HG02970 (cell line): ENCODE data around the gene NAA10.
A peak's percentile ranks its signal among the peaks of the same experiment; 100 is the strongest.

Experiments used
- ATAC-seq: cut with Tn5 transposase; IDR thresholded peaks from one replicate; pipeline ENCODE4 v1.9.1; 2021; ENCODE audit warnings: mild to moderate bottlenecking, moderate library complexity, moderate number of reproducible peaks; ENCODE audit not compliant: unreplicated experiment, low FRiP score

Gene NAA10

DNA sequence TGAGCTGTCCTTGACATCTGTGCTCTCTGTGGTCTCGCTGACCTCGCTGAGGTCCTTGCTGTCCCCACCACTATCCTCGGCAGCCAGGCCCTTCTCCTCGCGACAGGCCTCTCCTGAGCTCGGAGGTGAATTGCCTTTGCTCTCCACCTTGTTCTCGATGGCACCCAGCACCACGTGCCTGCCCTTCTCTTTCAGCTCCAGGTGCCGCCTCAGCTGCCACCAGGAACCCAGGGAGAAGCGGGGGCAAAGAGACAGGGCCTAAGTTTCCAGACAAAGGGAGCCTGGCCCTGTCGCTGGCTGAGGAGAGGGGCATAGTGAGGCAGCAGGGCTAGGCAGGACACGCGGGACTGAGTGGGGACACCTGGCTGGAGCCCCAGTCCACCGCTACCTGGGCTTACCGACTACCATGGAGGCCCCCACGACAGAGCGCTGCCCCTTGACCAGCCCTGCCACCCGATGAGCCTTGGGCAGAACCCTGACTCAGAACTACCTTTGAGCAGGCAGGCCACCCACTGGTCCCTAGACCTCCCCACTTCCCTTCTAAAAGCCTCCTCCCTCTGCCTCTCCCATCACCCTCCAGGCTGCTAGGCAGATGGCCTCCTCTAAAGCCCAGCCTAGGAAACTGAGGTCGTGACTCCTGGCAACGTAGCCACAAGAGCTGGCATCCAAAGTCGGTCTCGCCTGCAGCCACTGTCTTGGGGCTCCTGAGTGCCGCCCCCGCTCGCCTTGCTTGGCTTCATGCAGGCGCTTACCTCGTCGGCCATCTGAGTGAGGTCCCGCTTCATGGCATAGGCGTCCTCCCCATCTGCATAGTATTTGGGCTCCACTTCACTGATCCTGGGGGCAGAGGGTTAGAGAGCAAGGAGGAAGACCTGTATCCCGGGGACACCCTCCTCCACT is 4.6 kb downstream of the NAA10 start:
- ATAC-seq, result no peak

DNA sequence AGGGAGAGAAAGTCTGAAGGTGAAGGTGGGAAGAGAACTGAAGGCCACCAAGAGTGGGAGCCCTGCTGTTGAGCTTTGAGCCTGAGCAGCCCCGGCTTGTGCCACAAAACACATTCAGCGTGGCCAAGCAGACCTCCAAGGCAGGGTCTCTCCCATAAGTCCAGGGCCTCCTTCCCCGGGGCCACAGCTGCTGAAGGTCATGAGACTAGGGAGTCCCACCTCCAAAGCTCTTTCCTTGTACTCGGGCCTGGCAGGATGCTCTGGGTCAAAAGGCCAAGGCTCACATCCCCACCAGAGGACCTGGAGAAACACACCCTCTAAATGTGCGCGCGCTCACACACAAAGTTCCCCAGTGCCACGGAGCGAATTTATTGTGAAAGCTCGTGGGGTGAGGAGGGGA is 5.3 kb downstream of the NAA10 start:
- ATAC-seq, result no peak

DNA sequence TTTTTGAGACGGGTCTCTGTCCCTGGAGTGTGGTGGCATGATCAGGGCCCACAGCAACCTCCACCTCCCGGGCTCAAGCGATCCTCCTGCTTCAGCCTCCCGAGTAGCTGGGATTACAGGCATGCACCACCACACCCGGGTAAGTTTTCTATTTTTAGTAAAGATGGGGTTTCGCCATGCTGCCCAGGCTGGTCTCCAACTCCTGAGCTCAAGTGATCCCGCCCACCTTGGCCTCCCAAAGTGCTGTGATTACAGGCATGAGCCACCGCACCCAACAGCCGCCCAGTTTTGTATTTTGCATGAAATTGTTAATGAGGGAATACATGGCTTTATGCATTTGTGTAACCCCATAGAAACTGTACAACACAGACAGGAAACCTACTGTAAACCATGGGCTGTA is 6.0 kb downstream of the NAA10 start:
- no peak for ATAC-seq

DNA sequence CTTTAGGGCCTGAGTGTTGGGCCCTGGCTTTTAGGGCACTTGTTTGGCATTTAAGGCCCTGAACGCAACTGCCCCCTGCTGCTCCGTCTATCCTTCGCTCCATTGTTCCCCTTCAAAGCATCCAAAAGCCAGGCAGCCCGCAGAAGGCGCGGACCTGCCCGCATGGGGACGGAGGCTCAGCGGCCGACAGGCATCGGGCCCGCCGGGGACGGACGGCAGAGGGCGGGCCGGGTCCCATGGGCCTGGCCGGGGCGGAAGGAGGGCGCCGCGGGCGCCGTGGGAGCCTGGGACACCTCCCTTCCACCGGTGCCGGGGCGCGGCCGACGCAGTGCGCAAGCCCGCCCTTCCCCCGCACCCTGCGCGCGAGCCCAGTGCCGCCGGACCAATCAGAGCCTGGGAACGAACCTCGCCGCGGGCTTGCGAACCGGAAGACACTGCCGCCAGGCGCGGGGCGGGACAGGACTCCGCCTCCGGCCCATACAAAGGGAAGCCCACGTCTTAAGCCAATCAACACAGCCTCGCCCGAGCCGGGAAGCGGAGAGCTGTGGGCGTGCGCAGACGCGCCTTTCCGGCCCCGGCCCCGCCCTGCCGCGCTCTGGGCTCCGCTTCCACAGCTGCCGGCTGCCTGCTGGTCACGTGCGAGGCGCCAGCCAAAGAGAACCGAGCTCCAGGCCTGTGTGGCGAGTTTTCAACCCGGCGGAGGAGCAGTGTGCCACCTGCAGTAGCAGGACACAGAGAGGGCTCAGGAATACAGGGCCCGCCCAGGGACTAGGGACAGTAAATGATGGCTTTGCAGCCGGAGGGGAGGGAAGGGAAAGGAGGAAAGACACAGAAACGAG is 6.7 kb downstream of the NAA10 start:
- ATAC-seq, result peak; percentile 78

DNA sequence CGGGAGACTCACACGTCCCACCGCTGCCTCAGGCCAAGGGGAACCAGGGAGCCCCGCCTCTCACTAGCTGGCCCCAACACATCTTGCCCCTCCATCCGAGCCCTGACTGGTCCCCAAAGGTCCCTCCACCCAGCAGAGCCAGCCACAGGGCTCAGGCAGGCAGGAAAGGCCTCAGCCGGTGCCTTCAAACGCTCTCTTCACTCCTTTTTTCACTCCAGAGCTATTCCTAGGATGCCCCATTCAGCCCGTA is 7.2 kb downstream of the NAA10 start:
- ATAC-seq, result no peak

DNA sequence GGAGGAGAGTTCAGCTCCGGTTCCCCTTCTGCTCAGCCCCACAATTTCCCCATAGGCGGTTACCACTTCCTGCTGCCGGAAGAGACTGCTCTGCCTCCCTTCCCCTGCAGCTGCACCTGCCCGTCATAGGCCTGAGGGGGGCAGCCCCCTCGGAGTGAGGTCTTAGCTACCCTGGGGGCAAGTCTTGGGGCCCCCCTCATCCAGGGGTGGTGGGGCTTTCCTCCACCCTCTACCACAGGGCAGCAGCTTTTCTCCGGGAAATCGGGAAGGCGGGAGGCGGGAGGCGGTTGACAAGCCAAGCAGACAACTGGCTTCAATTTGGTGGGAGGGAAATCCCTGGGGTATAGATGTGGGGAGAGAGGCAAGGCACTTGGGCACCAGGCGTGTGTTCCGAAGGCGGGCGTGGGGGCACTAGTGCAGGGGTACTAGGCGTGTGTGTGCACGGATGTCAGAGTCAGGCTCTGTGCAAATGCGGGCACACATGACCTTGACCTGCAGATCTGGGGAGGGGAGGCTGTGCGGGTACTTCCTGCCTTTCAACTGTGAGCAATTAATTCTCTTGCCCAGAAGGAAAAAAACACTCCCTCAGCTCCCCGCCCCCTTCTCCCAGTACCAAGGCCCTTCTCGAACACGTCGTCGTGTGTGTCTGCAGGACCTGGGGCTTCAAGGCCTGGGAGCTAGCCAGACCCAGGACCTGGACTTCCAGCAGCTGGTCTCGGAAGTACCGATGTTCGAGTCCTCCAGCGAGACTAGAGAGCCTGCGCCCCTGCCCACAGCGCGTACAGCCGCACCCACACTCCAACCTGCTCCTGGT is 7.8 kb downstream of the NAA10 start:
- ATAC-seq, result no peak

DNA sequence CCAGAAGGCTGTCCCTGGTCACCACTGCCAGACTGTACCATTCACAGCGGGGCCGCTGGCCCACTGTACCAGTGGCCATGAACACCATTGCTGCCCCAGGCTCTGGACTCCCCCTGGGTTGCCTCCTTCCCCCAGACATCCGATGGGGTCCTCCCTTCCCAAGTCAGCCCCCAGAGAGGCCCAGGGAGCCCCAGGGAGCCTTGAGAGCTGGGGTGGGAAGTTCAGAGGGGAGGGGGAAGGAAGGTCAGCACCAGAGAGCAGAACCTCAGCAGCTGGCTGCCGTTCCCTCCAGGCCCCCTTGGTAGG is 8.3 kb downstream of the NAA10 start:
- no peak for ATAC-seq

DNA sequence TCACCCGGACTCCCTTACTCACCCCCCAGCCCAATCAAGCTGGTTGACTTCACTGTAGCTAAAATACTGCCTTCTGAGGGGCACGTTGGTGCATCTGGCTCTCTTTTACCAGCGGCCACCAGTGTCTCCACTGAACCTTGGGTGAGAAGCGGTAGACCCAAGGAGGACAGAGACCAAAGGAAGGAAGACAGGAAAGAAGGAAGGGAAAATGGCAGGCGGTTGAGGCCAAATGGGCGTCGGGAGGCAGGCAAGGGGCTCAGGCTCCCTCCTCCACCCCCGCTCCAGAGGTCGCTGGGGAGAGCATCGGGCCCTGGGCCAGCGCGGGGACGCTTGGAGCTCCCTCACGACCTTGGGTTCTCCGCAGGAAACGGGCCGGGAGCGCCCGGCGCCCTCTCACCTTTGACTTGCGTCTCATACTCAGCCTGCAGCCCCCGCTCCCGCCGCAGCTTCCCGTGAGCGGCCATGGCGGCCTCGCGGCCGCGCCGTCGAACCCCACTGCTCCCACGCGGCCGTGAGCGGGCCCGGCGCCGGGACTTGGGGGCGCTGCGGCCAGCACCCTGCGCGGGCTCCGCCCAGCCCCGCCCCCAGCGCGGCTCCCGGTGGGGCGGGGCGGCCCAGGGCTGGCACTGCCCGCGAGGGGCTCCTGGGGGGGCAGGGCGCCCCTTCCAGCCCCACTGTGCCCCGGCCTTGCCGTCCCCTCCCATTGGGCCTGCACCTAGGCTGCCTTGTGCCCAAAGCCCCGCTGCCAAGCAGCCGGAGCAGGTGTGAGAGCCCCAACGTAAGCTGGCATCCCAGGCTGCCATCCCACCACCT is 8.9 kb downstream of the NAA10 start, which contains the start of gene ARHGAP4:
TSS of gene ARHGAP4 (minus strand) at position 526 of the 813 bp plus-strand sequence. CDS start at position 464, 62 bp downstream.
- no peak for ATAC-seq

DNA sequence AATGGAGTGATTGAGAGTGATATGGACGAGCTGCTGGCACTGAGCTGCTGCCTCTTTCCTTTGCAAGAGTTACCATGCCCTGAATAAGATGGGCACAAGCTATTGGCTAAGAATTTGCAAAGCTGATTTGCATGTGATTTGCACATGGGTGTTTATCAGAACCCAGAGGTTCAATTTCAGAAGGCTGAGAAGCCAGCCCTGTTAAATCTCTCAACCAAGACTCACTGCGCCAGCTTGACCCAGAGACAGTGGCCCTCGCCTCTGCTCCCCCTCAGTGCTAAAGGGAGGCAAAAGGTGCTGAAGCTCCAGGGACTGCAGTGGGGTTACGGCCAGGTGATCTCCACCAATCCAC is 9.5 kb downstream of the NAA10 start:
- no peak for ATAC-seq

DNA sequence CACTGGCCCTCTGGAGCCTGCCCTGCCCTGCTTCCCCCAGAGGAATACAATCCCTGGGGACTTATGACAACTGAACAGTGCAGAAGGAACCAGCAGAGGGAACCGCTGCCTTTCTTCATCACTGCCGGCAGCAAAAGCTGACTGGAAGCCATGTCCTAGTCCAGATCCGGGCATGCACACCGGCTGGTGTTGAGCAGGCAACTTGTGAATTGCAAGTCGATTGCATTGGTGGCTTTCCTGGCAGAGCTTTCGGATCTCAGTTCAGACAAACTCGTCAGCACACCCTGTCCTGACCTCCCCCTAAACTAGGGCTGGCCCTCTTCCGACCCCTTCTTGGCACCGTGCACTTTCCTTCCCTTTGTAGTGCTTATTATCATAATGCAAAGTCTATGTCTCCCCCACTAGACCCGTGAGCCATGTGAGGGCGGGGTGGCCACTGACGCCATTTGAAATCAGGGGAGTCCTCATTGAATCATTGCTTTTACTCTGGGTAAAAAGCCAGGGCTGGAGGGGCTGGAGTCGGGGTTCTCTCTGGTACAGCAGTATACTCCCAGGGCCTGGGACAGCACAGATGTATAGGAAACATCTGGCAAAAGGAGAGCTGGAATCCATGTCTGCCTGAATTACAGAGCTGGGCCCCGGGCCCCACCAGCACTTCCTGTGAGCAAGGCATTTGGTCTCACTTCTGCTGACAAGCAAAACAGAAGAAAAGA is 10.5 kb downstream of the NAA10 start:
- no peak for ATAC-seq

DNA sequence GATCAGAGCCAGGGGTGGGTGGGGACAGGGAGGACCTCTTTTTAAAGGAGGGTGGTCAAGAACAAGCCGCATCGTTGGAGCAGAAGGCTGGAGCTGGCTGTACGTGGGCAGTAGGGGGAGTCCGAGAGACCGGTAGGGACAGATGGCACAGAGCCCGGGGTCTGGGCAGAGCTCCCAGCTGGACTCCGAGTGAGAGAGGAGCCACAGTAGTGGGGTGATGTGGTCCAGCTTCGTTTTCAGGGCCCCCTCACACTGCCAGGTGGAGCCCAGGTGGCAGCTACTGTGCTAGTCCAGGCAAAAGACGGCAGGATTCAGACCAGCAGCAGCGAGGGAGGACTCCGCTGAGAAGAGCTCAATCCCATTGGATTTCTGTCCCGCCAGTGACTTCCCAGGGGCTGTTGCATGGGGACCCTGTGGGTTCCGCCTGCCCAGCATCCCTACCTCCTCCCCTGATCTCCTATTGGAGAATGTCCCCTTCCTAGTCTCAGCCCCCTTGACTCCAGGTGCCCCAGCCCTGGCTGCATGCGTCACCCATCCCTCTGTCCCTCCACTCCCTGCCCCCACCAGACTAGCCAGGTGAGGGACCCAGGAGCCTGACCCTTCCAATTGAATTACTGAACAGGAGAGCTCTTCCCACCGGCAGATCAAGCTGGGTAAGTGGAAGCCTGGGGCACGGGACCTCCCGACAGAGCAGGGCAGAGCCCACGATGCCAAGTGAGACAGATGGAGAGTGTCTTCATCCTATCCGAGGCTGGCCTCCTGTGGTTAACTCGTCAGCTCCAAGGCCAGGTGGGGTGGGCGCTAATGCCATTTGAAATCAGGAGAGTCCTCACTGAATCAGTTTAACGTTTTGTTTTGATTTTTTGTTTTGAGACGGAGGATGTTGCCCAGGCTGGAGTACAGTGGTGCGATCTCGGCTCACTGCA is 11.6 kb downstream of the NAA10 start:
- no peak for ATAC-seq

DNA sequence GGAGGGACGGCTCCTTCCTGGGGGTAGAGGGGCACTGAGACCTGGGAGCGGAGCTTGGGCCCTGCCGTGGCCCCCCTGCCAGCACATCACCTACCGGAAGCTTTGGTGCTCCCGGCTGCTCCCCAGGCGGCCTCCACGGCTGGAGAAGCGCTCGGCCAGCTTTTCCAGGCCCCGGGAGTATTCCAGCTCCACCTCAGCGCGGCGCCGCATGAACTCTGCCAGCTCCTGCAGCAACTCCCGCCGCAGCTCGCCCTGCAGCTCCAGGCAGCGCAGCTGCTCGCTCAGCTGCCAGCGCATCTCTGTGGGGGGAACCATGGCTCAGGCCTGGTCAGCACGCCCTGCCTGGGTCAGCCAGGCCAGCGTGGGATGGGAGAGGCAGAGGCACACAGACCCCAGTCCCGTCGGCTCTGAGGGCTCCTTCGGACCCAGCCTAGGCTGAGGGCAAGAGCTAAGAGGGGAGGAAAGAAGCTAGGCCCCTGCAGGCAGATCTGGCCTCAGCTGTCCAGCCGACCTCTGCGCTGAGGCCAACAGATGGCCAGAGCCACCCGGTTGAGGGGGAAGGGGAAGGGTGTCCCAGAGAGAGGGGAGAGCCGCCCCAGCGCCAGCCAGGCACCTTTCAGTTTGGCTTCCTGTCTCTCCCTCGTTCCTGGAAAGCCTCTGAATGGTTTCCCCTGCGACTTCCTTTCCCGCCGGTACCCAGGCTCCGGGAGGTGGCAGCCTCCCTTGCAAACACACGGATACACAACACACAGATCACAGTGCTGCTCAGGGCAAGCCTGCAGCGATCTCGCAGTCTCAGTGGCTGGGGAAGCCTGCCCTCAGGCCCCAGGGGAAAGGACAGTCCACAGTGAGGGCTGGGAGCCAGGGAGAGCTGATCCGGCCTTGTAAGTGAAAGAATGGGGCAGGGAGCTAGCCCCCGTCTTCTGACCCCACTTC is 13.1 kb downstream of the NAA10 start:
- ATAC-seq, result no peak

DNA sequence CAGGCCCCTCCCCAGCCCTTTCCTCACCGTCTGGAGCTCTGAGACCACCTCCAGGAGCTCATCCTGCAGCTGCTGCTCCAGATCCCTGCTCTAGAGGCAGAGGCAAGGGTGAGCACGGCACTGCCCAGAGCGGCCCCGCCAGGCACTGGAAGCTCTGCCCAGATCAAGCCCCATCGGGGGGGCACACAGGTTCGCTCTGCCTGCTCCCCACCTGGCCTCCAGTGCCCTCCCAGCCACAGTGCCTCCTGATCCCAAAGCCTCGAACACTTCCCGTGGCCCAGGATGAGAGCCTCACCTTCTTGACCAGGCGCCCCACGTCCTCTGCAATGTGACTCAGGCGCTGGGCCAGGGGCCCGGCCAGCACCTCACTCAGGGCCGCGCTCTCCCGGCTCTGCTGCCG is 13.8 kb downstream of the NAA10 start:
- no peak for ATAC-seq

DNA sequence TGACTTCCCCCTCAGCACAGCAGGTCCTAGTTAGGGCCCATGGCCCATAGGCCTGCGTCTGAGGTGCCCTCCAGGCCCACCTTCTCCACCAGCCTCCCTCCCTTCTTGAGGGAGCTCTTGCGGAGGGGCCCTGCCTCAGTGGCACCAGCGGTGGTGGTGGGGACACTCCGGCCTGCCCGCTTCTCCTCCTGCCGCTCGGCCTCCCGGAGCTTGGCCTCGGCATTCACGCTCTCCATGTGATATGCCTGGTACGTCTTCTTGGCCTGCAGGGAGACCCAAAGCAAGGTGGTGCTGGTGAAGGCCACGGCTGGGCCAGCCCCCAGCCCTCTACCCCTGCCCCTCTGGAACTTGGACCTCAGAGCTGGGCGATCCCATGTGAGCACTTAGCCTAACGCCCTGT is 14.3 kb downstream of the NAA10 start:
- no peak for ATAC-seq

DNA sequence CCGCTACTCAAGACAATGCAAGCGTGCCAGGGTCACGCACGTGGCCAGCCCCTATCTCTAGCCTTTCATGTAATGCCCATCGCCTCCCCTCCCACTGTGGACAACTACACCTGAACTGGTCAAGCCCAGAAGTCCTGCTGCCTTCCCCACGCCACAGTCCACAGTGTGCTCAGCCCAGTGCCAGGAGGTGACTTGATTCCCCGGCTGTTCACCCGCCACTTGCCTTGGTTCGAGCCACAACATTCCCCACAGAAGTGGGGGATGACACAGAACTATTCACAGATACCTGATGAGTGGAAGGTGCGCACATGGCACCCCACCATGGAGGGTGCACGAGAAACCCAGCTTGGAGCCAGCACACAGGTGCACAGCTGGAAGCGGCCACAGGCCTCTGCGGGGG is 15.6 kb downstream of the NAA10 start:
- ATAC-seq, result no peak

DNA sequence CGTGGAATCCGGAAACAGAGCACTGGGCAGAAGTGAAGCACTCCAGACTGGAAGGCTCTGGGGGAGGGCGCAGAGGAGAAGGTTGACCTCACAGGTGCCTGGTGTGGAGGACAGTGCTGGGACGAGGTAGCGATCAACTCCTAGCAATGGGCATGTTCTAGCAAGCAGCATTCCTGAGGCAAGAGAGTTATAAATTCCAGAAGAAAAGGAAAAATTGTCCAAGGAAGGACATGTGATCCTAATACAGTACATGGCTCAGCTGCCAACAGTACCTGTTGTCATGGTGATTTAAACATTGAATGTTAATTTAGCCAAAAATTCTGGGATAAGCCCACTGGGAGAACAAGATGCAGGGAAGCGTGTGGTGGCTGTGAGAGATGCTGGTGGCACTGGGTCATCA is 17.0 kb downstream of the NAA10 start:
- ATAC-seq, result no peak

DNA sequence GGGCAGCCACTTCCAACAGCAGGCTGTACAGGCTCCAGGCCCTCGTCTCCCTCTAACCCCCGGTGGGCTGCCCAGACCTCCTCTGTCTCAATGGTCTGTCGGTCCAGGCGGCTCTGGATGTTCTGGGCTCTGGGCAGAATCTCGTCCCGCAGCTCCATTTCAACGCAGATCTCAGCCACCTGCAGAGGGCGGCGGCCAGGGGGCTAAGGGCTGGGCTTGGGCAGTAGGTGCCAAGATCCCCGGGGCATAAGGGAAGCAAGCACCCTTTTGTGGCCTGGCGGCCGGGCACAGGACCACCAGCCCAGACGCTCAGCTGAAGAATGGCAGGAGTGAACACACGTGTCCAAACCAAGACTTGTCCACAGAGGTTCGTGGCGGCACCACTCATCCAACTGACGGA is 21.1 kb downstream of the NAA10 start:
- no peak for ATAC-seq

DNA sequence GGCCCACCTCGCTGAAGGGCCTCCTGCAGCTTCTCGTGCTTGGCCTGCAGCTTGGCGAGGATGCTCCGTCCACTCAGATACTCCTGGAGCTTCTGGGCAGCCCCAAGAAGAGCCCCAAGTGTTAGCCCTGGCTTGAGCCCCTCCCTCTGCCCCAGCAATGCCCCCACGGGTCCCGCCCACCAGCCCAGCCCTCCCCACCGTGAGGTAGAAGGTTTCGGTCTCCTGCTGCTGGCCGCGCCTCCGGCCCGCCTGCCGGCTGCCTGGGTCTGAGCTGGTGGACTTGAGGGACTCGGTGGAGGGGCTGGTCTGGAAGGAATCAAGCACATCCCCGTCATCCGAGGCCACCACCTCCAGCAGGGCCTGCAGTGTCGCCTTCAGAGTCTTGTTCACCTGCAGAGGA is 21.6 kb downstream of the NAA10 start:
- no peak for ATAC-seq
